Measurements from ENCODE around the gene RIMS4. TPM values are rescaled to one million over a fixed set of nuclear protein-coding genes. Genes with fewer than 3 reads are reported as not detected.

The RIMS4 gene
- total RNA-seq, 1 donor: 0.36 TPM

- DNase-seq (ENCODE audit: insufficient read length, low spot score, missing footprints): no peak
- TF ChIP-seq CTCF (IDR thresholded peaks at IDR 0.05; ENCODE audit: extremely low read depth, low read depth, low read length): no peak
- H3K79me2 ChIP-seq (ENCODE audit: insufficient read depth, low read length): no peaks in the 10 kb centered on the region
- H3K4me3 ChIP-seq (ENCODE audit: insufficient read depth, low read length): no peak overlapping the region
- H3K4me2 ChIP-seq (ENCODE audit: insufficient read depth, low read length): no peak overlapping the region
- peaks cover 26% of the 10 kb centered on the region for H3K27me3 ChIP-seq (ENCODE audit: insufficient read depth, low read length)
- no peaks in the 10 kb centered on the region for H3K36me3 ChIP-seq (ENCODE audit: insufficient read depth, low read length)
- no peaks in the 10 kb centered on the region for H4K20me1 ChIP-seq (ENCODE audit: insufficient read depth, low read length)
- H3K9me3 ChIP-seq (ENCODE audit: low read depth, low read length): no peaks in the 10 kb centered on the region
- H2AFZ ChIP-seq (ENCODE audit: low read length): no peak overlapping the region
- no peak overlapping the region for H3K27ac ChIP-seq (ENCODE audit: low read depth, low read length)
- no peaks in the 10 kb centered on the region for H3K4me1 ChIP-seq (ENCODE audit: insufficient read depth, low read length)
Measured at GRCh38 chr20:44792796-44793195, 17.6 kb downstream of the RIMS4 start.

- no peak for DNase-seq (ENCODE audit: insufficient read length, low spot score, missing footprints)
Measured at GRCh38 chr20:44790638-44791393, 19.5 kb downstream of the RIMS4 start.

GRCh38 chr20:44788706-44789456 lies 21.5 kb downstream of the RIMS4 start:
- Histone ChIP-seq H3K36me3 (ENCODE audit: insufficient read depth, low read length) (no peaks in the 10 kb centered on the region), H2AFZ (ENCODE audit: low read length) (no peak overlapping the region), H3K9me3 (ENCODE audit: low read depth, low read length) (no peaks in the 10 kb centered on the region), H4K20me1 (ENCODE audit: insufficient read depth, low read length) (no peaks in the 10 kb centered on the region), H3K27ac (ENCODE audit: low read depth, low read length) (no peak overlapping the region), H3K4me3 (ENCODE audit: insufficient read depth, low read length) (no peak overlapping the region), H3K4me1 (ENCODE audit: insufficient read depth, low read length) (no peaks in the 10 kb centered on the region), H3K79me2 (ENCODE audit: insufficient read depth, low read length) (no peaks in the 10 kb centered on the region), H3K27me3 (ENCODE audit: insufficient read depth, low read length) (peaks cover 22% of the 10 kb centered on the region), H3K4me2 (ENCODE audit: insufficient read depth, low read length) (no peak overlapping the region)
- no peak for TF ChIP-seq CTCF (IDR thresholded peaks at IDR 0.05; ENCODE audit: extremely low read depth, low read depth, low read length)
- no peak for DNase-seq (ENCODE audit: insufficient read length, low spot score, missing footprints)

More at GRCh38 chr20:44790638-44791393, 19.5 kb downstream of the RIMS4 start:
- no peaks in the 10 kb centered on the region for H3K4me1 ChIP-seq (ENCODE audit: insufficient read depth, low read length)
- H4K20me1 ChIP-seq (ENCODE audit: insufficient read depth, low read length): no peaks in the 10 kb centered on the region
- H3K9me3 ChIP-seq (ENCODE audit: low read depth, low read length): no peaks in the 10 kb centered on the region
- no peak overlapping the region for H3K4me2 ChIP-seq (ENCODE audit: insufficient read depth, low read length)
- no peak overlapping the region for H3K4me3 ChIP-seq (ENCODE audit: insufficient read depth, low read length)
- no peaks in the 10 kb centered on the region for H3K79me2 ChIP-seq (ENCODE audit: insufficient read depth, low read length)
- peaks cover 21% of the 10 kb centered on the region for H3K27me3 ChIP-seq (ENCODE audit: insufficient read depth, low read length)
- no peak overlapping the region for H3K27ac ChIP-seq (ENCODE audit: low read depth, low read length)
- TF ChIP-seq CTCF (IDR thresholded peaks at IDR 0.05; ENCODE audit: extremely low read depth, low read depth, low read length): no peak
- no peaks in the 10 kb centered on the region for H3K36me3 ChIP-seq (ENCODE audit: insufficient read depth, low read length)
- no peak overlapping the region for H2AFZ ChIP-seq (ENCODE audit: low read length)

GRCh38 chr20:44787299-44787698 lies 23.0 kb downstream of the RIMS4 start:
- Histone ChIP-seq H3K4me3 (ENCODE audit: insufficient read depth, low read length) (no peak overlapping the region), H2AFZ (ENCODE audit: low read length) (no peak overlapping the region), H3K9me3 (ENCODE audit: low read depth, low read length) (no peaks in the 10 kb centered on the region), H3K79me2 (ENCODE audit: insufficient read depth, low read length) (no peaks in the 10 kb centered on the region), H3K4me2 (ENCODE audit: insufficient read depth, low read length) (no peak overlapping the region), H4K20me1 (ENCODE audit: insufficient read depth, low read length) (no peaks in the 10 kb centered on the region), H3K36me3 (ENCODE audit: insufficient read depth, low read length) (no peaks in the 10 kb centered on the region), H3K27ac (ENCODE audit: low read depth, low read length) (no peak overlapping the region), H3K4me1 (ENCODE audit: insufficient read depth, low read length) (no peaks in the 10 kb centered on the region), H3K27me3 (ENCODE audit: insufficient read depth, low read length) (peaks cover 22% of the 10 kb centered on the region)
- no peak for DNase-seq (ENCODE audit: insufficient read length, low spot score, missing footprints)
- TF ChIP-seq CTCF (IDR thresholded peaks at IDR 0.05; ENCODE audit: extremely low read depth, low read depth, low read length): no peak

Measured in osteoblast (primary cell).